GM12801 (cell line): Measurements from ENCODE around the gene CLIC3.

Experiments used
- CTCF ChIP-seq: IDR thresholded peaks from one replicate; pipeline ENCODE4 v1.5.1; 2011; ENCODE audit warnings: control low read depth; ENCODE audit not compliant: insufficient read length; ENCODE audit errors: extremely low read depth

The CLIC3 gene

DNA sequence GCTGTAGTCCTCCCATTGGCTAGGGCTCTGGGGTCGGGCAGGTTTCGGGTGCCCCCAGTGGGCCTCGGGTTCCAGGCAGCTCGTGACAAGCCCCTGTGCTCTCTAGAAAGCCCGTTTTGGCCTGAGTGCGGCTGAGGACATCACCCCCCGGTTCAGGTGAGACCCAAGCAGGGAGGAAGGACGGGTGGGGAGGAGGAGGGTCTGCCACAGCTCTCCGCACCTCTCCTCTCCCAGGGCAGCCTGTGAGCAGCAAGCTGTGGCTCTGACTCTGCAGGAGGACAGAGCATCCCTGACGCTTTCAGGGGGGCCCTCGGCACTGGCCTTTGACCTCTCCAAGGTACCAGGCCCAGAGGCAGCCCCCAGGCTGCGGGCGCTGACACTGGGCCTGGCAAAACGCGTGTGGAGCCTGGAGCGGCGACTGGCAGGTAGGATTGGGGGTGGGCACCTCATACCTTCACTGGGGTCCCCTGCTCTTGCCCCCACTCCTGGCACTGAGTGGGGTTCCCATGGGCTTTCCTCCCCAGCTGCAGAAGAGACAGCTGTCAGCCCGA, 3.5 kb downstream of the CLIC3 start:
- no peak for TF ChIP-seq CTCF

DNA sequence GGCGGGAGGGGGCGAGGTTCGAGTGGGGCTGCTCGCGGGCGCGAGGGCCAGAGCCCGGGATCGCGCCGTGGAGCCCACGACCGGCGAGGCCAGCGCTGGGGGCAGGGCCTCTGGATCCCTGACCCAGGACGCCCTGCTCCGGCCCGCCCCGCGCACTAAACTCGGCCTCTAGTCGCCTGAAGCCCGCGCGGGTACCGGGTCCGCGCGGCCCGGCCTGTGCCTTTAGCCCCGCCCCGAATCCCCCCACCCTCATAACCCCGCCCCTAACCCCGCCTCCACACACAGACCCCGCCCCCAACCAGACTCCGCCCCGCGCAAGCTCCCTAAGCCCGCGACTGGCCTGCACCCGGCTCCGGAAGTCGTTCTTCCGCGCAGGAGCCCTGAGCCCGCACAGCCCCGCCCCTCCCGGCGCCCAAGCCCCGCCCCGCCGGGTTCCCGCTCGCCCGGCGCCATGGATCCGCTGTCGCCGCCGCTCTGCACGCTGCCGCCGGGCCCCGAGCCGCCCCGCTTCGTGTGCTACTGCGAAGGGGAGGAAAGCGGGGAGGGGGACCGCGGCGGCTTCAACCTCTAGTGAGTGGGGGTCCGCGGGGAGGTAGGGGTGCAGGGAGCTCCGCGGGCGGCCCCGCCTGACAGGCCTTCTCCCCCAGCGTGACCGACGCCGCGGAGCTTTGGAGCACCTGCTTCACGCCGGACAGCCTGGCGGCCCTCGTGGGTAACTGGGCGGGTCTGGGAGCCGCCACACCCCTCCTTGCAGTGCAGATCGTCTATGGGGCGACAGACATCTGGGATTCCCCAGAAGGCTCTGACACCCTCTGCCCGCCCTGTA, 4.2 kb downstream of the CLIC3 start, which contains the start of gene PAXX:
Gene PAXX, plus strand, starts transcription at position 430 of the 826 bp plus-strand sequence. Its CDS starts 22 bp downstream, at position 452.
- TF ChIP-seq CTCF, result no peak

DNA sequence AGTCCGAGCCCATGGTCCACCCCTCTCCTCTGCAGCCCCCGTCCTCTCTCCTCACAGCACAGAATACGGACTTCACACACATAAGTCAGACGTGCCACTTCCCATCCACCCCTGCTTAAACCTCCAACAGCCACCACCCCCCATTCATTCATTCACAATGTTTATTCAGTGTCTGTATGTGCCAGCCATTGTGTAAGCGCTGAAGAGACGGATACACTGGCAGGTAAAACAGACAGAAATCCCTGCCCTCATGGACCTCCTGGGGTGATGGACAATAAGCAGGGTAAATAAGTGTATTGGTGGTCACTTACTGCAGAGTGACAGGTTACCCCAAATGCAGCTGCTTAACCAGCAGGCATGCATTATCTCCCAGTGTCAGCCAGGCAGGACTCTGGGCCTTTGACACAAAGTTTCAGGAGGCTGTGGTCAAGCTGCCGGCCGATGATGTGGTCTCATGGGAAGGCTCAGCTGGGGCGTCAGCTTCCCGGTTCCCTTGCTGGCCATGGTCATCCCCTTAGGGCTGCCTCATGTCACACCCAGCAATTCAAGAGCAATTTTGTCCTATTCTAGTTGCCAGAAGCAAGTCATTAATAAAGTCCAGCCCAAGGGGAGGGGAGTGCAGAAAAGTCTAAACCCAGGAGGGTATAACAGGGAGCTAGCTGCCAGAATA, 6.0 kb downstream of the CLIC3 start:
- TF ChIP-seq CTCF, result no peak

DNA sequence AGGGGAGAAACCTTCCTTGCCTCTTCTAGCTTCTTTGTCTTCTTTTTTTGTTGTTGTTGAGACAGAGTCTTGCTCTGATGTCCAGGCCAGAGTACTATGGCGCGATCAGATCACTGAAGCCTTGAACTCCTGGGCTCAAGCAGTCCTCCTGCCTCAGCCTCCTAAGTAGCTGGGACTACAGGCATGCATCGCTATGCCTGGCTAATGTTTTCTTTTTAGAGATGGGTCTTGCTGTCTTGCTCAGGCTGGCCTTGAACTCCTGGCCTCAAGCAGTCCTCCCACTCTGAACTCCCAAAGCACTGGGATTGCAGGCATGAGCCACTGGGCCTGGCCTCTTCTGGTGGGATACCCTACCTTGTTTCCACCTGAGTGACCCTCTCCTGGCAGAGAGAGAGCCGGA, 7.5 kb downstream of the CLIC3 start:
- TF ChIP-seq CTCF, result no peak

- TF ChIP-seq CTCF, result no peak
Observed at GRCh38 chr9:136985853-136986252, 10.5 kb downstream of the CLIC3 start.

DNA sequence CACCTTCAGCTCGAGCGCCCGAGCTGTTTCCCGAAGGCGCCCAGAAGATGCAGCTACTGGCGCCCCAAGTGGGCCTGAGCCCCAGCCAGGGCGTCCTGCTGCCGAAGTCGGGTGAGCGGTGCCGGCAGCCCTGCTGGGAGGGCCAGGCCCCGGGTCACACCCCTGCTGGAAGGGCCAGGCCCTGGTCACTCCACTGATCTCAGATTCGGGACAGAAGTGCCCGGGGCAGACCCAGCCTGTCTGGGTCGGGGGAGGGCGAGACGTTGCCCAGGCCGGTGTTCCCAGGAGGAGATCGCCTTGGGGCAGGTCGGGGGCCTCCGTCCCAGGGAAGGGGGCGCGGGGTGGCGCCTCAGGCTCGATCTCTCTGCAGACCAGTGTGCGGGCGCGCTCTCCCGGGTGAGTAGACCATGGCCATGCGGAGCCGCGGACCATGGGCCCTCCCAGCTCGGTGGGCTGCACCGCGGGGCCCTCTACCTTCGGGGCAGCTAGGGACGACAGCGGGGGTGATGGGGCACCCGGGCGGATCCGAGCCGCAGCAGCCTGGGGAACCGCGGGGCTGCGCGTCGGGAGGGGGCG, 11.3 kb downstream of the CLIC3 start:
- TF ChIP-seq CTCF, result no peak

DNA sequence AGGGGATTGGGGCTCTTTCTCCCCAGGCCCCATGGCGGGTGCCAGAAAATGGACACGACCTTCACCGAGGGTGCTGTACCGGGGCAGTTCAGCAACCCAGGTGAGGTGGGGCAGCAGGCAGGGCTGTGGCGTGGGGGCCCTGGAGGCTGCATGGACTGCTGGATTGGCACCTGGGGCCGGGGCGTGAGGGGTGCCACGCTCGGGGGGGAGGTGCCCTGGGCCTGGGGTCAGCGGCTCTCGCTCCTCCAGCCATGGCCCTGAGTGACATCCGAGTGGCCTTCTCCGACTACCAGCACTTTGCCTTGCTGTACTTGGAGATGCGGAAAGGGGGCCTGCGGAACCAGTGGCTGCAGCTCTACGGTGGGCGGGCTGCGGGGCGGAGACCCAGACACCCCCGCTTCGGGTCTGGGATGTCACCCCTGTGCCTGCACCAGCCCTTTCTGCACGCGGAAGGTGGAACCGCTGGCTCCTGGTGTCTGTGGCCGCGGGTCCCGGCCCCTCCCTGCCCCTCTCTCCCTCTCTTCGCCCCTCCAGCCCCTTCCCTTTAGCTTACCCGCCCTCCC, 11.8 kb downstream of the CLIC3 start:
- no peak for TF ChIP-seq CTCF
